ENCODE measurements around the gene VPS52. TPM values are rescaled to one million over a fixed set of nuclear protein-coding genes. Genes with fewer than 3 reads are reported as not detected.

The VPS52 gene
- total RNA-seq, 2 experiments from 2014 or later = 31.2 to 34.3 TPM

- ChIA-PET CTCF (interaction anchor here (1.5 to 5.6 kb wide), 2 partner anchors 8 to 31 kb away, joined by 3 to 35 read pairs; partner anchors contain the start of genes PFDN6 and WDR46), POLR2A (interaction anchor here (1.5 to 9.5 kb wide), 2 partner anchors 8 to 13 kb away, joined by 11 to 261 read pairs; partner anchors contain the start of genes PFDN6, RGL2, RPS18 and VPS52)
- no peak for DNase-seq
- H3K4me1 Mint-ChIP-seq (ENCODE audit: low read depth) = peaks cover 24% of the 10 kb centered on the region
- peaks cover 24% of the 10 kb centered on the region for H3K36me3 Mint-ChIP-seq (ENCODE audit: low read depth)
- intact Hi-C loops (cut with micrococcal nuclease) = no loop called here
- no peak overlapping the region for H3K4me3 Mint-ChIP-seq
- no peaks in the 10 kb centered on the region for H3K27me3 Mint-ChIP-seq
- peak overlapping the region; percentile 53 for H3K27ac Mint-ChIP-seq
- H3K9me3 Mint-ChIP-seq = no peaks in the 10 kb centered on the region
- ATAC-seq = no peak
- no peak for TF ChIP-seq CTCF (IDR thresholded peaks at IDR 0.05)
These were observed 8.9 kb upstream of the VPS52 start for GRCh38 chr6:33280539-33280938.

GRCh38 chr6:33279971-33280511, 8.4 kb upstream of the VPS52 start:
- ChIA-PET CTCF (interaction anchor here (1.5 to 5.6 kb wide), 2 partner anchors 9 to 31 kb away, joined by 3 to 35 read pairs; partner anchors contain the start of genes PFDN6 and WDR46), POLR2A (interaction anchor here (9.5 kb wide), 1 partner anchor 13 kb away, joined by 261 read pairs; the partner anchor contains the start of genes PFDN6, RGL2 and WDR46)
- Mint-ChIP-seq H3K4me3 (no peak overlapping the region), H3K27me3 (no peaks in the 10 kb centered on the region), H3K9me3 (no peaks in the 10 kb centered on the region), H3K27ac (peak overlapping the region; percentile 20), H3K36me3 (ENCODE audit: low read depth) (peaks cover 29% of the 10 kb centered on the region), H3K4me1 (ENCODE audit: low read depth) (peaks cover 29% of the 10 kb centered on the region)
- TF ChIP-seq CTCF (IDR thresholded peaks at IDR 0.05) = peak; percentile 19
- no peak for DNase-seq
- no peak for ATAC-seq
- intact Hi-C loops (cut with micrococcal nuclease) = no loop called here

- ATAC-seq = no peak
- CTCF ChIA-PET = interaction anchor here (1.1 to 5.6 kb wide), 4 partner anchors 10 to 147 kb away, joined by 3 to 35 read pairs (median 8); partner anchors contain the start of genes PFDN6, RXRB, SLC39A7 and WDR46
- Mint-ChIP-seq H3K36me3 (ENCODE audit: low read depth) (peaks cover 32% of the 10 kb centered on the region), H3K4me3 (no peak overlapping the region), H3K9me3 (no peaks in the 10 kb centered on the region), H3K27me3 (no peaks in the 10 kb centered on the region), H3K27ac (no peak overlapping the region), H3K4me1 (ENCODE audit: low read depth) (peaks cover 36% of the 10 kb centered on the region)
- POLR2A ChIA-PET = interaction anchor here (1.2 to 9.5 kb wide), 2 partner anchors 14 to 29 kb away, joined by 3 to 261 read pairs; partner anchors contain the start of genes PFDN6, RGL2 and WDR46
- intact Hi-C loops (cut with micrococcal nuclease) = no loop called here
- no peak for TF ChIP-seq CTCF (IDR thresholded peaks at IDR 0.05)
- DNase-seq = no peak
These were observed 7.6 kb upstream of the VPS52 start for GRCh38 chr6:33279257-33279695.

GRCh38 chr6:33278810-33279209, 7.1 kb upstream of the VPS52 start:
- Mint-ChIP-seq H3K9me3 (no peaks in the 10 kb centered on the region), H3K4me1 (ENCODE audit: low read depth) (peaks cover 38% of the 10 kb centered on the region), H3K36me3 (ENCODE audit: low read depth) (peaks cover 34% of the 10 kb centered on the region), H3K27ac (peak overlapping the region; percentile 94), H3K4me3 (no peak overlapping the region), H3K27me3 (no peaks in the 10 kb centered on the region)
- POLR2A ChIA-PET = interaction anchor here (1.1 to 9.5 kb wide), 7 partner anchors 14 to 71 kb away, joined by 3 to 261 read pairs (median 11); partner anchors contain the start of genes PFDN6, RGL2, RING1 and TAPBP
- CTCF ChIA-PET = interaction anchor here (1.1 to 5.6 kb wide), 6 partner anchors 10 to 147 kb away, joined by 3 to 35 read pairs (median 10); partner anchors contain the start of genes PFDN6, RGL2, RXRB and SLC39A7
- DNase-seq = no peak
- no peak for TF ChIP-seq CTCF (IDR thresholded peaks at IDR 0.05)
- ATAC-seq = no peak
- intact Hi-C loops (cut with micrococcal nuclease) = no loop called here

- DNase-seq (no peak), ATAC-seq (no peak)
- CTCF ChIA-PET = interaction anchor here (1.1 to 5.6 kb wide), 9 partner anchors 11 to 155 kb away, joined by 3 to 35 read pairs (median 8); partner anchors contain the start of genes PFDN6, RGL2, RXRB and SLC39A7
- Mint-ChIP-seq H3K9me3 (no peaks in the 10 kb centered on the region), H3K27ac (peak overlapping the region; percentile 94), H3K36me3 (ENCODE audit: low read depth) (peaks cover 39% of the 10 kb centered on the region), H3K4me3 (no peak overlapping the region), H3K27me3 (no peaks in the 10 kb centered on the region), H3K4me1 (ENCODE audit: low read depth) (peaks cover 38% of the 10 kb centered on the region)
- intact Hi-C loops (cut with micrococcal nuclease) = no loop called here
- TF ChIP-seq CTCF (IDR thresholded peaks at IDR 0.05) = no peak
- POLR2A ChIA-PET = interaction anchor here (0.6 to 9.5 kb wide), 11 partner anchors 15 to 176 kb away, joined by 3 to 261 read pairs (median 5); partner anchors contain the start of genes PFDN6, RGL2, RING1 and TAPBP
These were observed 6.7 kb upstream of the VPS52 start for GRCh38 chr6:33278392-33278741.

All from activated CD8-positive, alpha-beta T cell treated with anti-CD3 and anti-CD28 coated beads for 36 hours (primary cell).